Gastrocnemius medialis (tissue), 4 donors: Measurements from ENCODE around the gene NRXN2. TPM values are rescaled to one million over a fixed set of nuclear protein-coding genes. Genes with fewer than 3 reads are reported as not detected.
A peak's percentile ranks its signal among the peaks of the same experiment; 100 is the strongest.

Experiments used
- ATAC-seq, 2 donors: fragments of 150-250 bp; one replicate each; pipeline ENCODE4 v1.9.1; 2016
- DNase-seq, 2 donors: peaks; one replicate each; pipeline ENCODE4 v3.0.0-alpha.2; 2019
- H3K27ac ChIP-seq, 4 donors: fragments of 200-600 bp; sonication (generic); 1 replicate in 1 of 4; 2 replicates in 3 of 4; pipeline ENCODE4 v1.5.1; 2016 to 2018; ENCODE audit warnings: mild to moderate bottlenecking in 2 of 4, moderate library complexity in 1 of 4
- H3K27me3 ChIP-seq, 3 donors: fragments of 200-600 bp; sonication (generic) in 2 of 3; 1 replicate in 1 of 3; 2 replicates in 2 of 3; pipeline versions ENCODE4 v1.5.1 to v1.6.0; 2016 to 2019; ENCODE audit warnings: mild to moderate bottlenecking in 1 of 3, moderate library complexity in 1 of 3
- H3K36me3 ChIP-seq, 2 donors: fragments of 200-600 bp; sonication (generic) in 1 of 2; one replicate each; pipeline ENCODE4 v1.5.1; 2017 to 2018
- H3K4me1 ChIP-seq, 2 donors: fragments of 200-600 bp; sonication (generic) in 1 of 2; one replicate each; pipeline ENCODE4 v1.5.1; 2016 to 2017; ENCODE audit warnings: mild to moderate bottlenecking in 2 of 2
- H3K4me3 ChIP-seq, 4 donors: fragments of 200-600 bp; sonication (generic) in 3 of 4; 1 replicate in 1 of 4; 2 replicates in 3 of 4; pipeline ENCODE4 v1.5.1; 2016 to 2019; ENCODE audit warnings: mild to moderate bottlenecking in 2 of 4
- H3K9me3 ChIP-seq, 3 donors: fragments of 200-600 bp; sonication (generic) in 2 of 3; 1 replicate in 1 of 3; 2 replicates in 2 of 3; pipeline ENCODE4 v1.5.1; 2016 to 2019
- POLR2A ChIP-seq, 2 donors: fragments of 450-650 bp; IDR thresholded peaks; one replicate each; pipeline ENCODE4 v1.6.1; 2017; ENCODE audit warnings: antibody characterized with exemption in 2 of 2, mild to moderate bottlenecking in 2 of 2, moderate library complexity in 2 of 2
- in situ Hi-C, 4 donors: fragments of 200-750 bp; cut with MboI; loops; one replicate each; pipeline versions ENCODE4 v1.15.0 to v1.8.0; 2017; ENCODE audit warnings: low sequenced_read_pairs in 4 of 4
- intact Hi-C: fragments of 100-400 bp; cut with DNase I; formaldehyde crosslinking; loops from one replicate; pipeline ENCODE4 v1.15.1; 2023; ENCODE audit warnings: low total_unique reads
- total RNA-seq, 4 donors: library from RNA; depleted of rRNA; stranded (reverse); fragments of >200 nt; gene quantifications; one replicate each; pipeline versions ENCODE4 v1.1.0 to v1.2.3, GENCODE V29; 2016
- TF ChIP-seq, protein P1 (sequence below), 5 experiments: fragments of 450-650 bp in 3 of 5; fragments of 200-600 bp in 2 of 5; sonication (generic) in 2 of 5; IDR thresholded peaks in 4 of 5; conservative IDR thresholded peaks in 1 of 5; 1 replicate in 4 of 5; 2 replicates in 1 of 5; pipeline ENCODE4 v1.5.1; 2016 to 2019; ENCODE audit warnings: antibody characterized with exemption in 5 of 5, mild to moderate bottlenecking in 3 of 5, moderate library complexity in 3 of 5

Gene NRXN2
- total RNA-seq, 4 donors from 2014 or later, result 0.15 to 6.2 (median 1.8) TPM

DNA sequence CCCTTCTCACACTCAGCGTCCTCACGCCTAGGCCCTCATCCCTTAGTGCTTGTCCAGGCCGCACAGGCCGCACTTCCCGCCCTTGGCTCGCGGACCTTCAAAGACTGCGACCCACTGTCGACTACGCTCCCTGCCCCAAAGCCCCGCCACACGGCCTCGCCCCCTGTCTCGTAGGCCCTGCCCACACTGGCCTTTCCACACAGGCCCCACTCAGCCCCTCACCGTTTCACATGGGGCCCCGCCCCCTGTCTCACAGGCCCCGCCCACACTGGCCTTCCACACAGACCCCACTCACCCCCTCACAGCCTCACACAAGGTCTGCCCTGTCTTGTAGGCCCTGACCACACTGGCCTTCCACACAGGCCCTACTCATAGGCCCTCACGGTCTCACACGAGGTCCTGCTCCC, 11.0 kb downstream of the NRXN2 start:
- H3K27me3 ChIP-seq, result peaks cover 46 to 68% (median 57%) of the 10 kb centered on the region in 3 donors
- ATAC-seq, result no peak

DNA sequence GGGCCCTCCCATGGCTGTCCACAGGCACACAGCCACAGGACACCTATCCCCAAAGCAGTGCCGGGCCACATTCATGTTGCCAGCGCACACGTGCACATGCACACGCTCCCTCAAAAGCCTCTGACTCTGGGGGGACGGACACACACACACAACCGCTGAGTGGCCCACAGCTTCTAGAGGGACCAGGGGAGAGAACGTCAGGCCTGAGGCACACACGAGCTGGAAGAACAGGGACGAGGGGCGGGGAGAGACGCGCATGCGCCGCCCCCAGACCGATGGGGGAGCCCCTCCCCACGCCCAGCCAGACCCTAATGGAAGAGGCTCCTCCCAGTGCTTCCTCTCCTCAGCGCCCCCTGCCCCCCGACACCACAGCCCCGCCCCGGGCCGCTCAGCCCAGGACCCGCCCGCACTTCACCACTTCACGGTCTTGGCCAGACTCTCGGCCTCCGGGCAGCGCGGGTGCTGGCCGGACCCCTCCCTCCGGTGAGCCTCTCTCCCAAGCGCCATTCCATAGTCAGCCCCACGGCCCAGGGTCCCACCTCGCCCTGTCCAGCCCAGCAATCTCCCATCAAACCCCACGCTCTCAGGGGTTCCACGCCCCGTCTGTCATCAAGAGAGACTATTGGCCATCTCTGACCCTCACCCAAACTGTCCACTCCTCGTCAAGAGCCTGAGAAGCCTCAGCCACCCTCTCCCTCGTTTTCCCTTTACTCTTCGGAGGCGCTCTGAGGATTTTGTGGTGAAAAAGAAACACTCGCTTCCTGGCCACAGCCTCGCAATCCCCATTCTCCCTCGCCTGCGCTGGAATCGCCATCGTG, 11.7 kb downstream of the NRXN2 start:
- intact Hi-C loops (no loop called here), in situ Hi-C loops (no loop called here)
- DNase-seq, result no peak
- no peak overlapping the region for H3K27ac ChIP-seq
- no peaks in the 10 kb centered on the region for H3K9me3 ChIP-seq
- TF ChIP-seq POLR2A (IDR thresholded peaks at IDR 0.05), result no peak
- TF ChIP-seq, protein P1, sequence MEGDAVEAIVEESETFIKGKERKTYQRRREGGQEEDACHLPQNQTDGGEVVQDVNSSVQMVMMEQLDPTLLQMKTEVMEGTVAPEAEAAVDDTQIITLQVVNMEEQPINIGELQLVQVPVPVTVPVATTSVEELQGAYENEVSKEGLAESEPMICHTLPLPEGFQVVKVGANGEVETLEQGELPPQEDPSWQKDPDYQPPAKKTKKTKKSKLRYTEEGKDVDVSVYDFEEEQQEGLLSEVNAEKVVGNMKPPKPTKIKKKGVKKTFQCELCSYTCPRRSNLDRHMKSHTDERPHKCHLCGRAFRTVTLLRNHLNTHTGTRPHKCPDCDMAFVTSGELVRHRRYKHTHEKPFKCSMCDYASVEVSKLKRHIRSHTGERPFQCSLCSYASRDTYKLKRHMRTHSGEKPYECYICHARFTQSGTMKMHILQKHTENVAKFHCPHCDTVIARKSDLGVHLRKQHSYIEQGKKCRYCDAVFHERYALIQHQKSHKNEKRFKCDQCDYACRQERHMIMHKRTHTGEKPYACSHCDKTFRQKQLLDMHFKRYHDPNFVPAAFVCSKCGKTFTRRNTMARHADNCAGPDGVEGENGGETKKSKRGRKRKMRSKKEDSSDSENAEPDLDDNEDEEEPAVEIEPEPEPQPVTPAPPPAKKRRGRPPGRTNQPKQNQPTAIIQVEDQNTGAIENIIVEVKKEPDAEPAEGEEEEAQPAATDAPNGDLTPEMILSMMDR (IDR thresholded peaks at IDR 0.05 in 4 of 5, conservative IDR thresholded peaks at IDR 0.05 in 1 of 5), result no peak
- H3K4me3 ChIP-seq, result no peak overlapping the region
- no peak for ATAC-seq
- H3K4me1 ChIP-seq, result no peaks in the 10 kb centered on the region
- H3K36me3 ChIP-seq, result no peaks in the 10 kb centered on the region
- H3K27me3 ChIP-seq, result peaks cover 40 to 62% (median 51%) of the 10 kb centered on the region in 3 donors

More for the DNA sequence above, 11.0 kb downstream of the NRXN2 start:
- Histone ChIP-seq H3K4me3 (no peak overlapping the region), H3K27ac (no peak overlapping the region), H3K36me3 (no peaks in the 10 kb centered on the region), H3K4me1 (no peaks in the 10 kb centered on the region), H3K9me3 (no peaks in the 10 kb centered on the region)
- DNase-seq, result no peak
- in situ Hi-C loops (no loop called here), intact Hi-C loops (no loop called here)
- TF ChIP-seq, protein P1 (IDR thresholded peaks at IDR 0.05 in 4 of 5, conservative IDR thresholded peaks at IDR 0.05 in 1 of 5), result no peak
- no peak for TF ChIP-seq POLR2A (IDR thresholded peaks at IDR 0.05)

DNA sequence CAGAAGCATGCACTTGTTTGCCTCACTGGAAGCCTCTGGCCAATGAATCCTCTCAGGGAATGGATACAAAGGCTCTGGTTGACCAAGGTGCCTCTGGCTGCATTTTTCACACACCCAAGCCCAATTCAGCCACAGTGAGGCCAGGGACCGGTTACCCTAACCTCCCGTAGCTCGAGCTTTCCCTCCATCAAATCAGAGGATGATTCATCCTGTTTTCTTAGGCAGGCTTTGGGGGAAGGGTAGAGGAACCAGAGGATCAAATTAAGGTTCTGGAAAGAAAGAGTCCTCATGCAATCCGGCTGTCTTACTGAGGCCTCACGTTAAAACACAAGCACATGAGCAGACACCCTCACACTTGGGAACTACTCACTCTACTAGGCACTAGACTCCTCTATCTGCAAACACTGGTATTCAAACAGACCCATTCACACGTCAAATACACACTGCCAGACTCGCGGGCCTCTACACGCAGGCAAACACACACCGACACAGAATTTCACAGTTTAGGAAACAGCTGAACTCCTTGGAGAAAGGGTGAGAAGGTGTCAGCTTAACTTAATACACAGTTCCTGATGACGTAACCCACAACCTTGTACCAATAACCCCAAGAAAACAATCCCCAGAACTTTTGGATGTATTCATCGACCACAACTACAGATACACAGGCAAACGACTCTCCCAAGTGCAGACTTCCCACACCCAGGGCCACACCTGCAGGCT, 12.4 kb downstream of the NRXN2 start:
- intact Hi-C loops (no loop called here), in situ Hi-C loops (no loop called here)
- Histone ChIP-seq H3K36me3 (no peaks in the 10 kb centered on the region), H3K27ac (no peak overlapping the region), H3K27me3 (peaks cover 38 to 56% (median 43%) of the 10 kb centered on the region in 3 donors), H3K4me3 (no peak overlapping the region), H3K4me1 (no peaks in the 10 kb centered on the region), H3K9me3 (no peaks in the 10 kb centered on the region)
- no peak for TF ChIP-seq POLR2A (IDR thresholded peaks at IDR 0.05)
- TF ChIP-seq, protein P1 (IDR thresholded peaks at IDR 0.05 in 4 of 5, conservative IDR thresholded peaks at IDR 0.05 in 1 of 5), result no peak
- DNase-seq (no peak), ATAC-seq (peak in 1 of 2 donors; percentile 74)

DNA sequence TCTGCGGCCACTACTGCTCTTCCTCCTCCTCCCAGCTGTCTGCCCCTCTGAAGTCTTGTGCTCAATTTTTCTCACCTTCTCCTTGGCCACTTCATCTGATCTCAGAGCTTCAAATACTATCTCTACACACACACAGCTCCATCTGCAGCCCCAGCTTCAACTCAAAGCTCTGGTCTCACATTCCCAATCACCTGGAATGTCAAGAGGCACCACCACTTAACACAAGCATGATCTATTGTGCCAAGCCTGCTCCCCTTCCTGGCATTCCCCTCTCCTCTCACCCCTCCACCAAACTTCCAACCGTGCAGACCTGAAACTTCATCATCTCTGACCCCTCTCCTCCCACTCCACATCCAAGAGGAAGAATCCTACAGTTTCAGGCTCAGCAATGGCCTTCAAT, 17.5 kb downstream of the NRXN2 start:
- intact Hi-C loops (no loop called here), in situ Hi-C loops (no loop called here)
- ATAC-seq (no peak), DNase-seq (no peak)
- no peaks in the 10 kb centered on the region for H3K36me3 ChIP-seq
- H3K27me3 ChIP-seq, result peaks cover 4 to 13% (median 7%) of the 10 kb centered on the region in 3 donors
- TF ChIP-seq, protein P1 (IDR thresholded peaks at IDR 0.05 in 4 of 5, conservative IDR thresholded peaks at IDR 0.05 in 1 of 5), result no peak
- no peak for TF ChIP-seq POLR2A (IDR thresholded peaks at IDR 0.05)
- H3K9me3 ChIP-seq, result no peaks in the 10 kb centered on the region
- no peak overlapping the region for H3K27ac ChIP-seq
- no peaks in the 10 kb centered on the region for H3K4me1 ChIP-seq
- H3K4me3 ChIP-seq, result no peak overlapping the region
